Measurements from ENCODE around the gene PAX8.

GRCh38 chr2:113240915-113241911, 37.5 kb downstream of the PAX8 start:
- TF ChIP-seq CTCF (IDR thresholded peaks at IDR 0.05) (no peak), POLR2A (IDR thresholded peaks at IDR 0.05) (no peak)

Data from adrenal gland (tissue), 5 donors.